Esophagus muscularis mucosa (tissue), 4 donors: ENCODE results near the gene RBPJL. TPM values are rescaled to one million over a fixed set of nuclear protein-coding genes. Genes with fewer than 3 reads are reported as not detected.
A peak's percentile ranks its signal among the peaks of the same experiment; 100 is the strongest.

Experiments
- DNase-seq: peaks from one replicate; pipeline ENCODE4 v3.0.0-alpha.2; 2017; ENCODE audit errors: extremely low spot score
- H3K27ac ChIP-seq, 4 donors: fragments of 200-600 bp; sonication (generic); replicated peaks in 1 of 4; 1 replicate in 3 of 4; 2 replicates in 1 of 4; pipeline ENCODE4 v1.5.1; 2016 to 2019; ENCODE audit warnings: mild to moderate bottlenecking in 1 of 4
- H3K27me3 ChIP-seq, 4 donors: fragments of 200-600 bp; sonication (generic); one replicate each; pipeline versions ENCODE4 v1.5.1 to v1.6.0; 2016 to 2019
- H3K36me3 ChIP-seq, 4 donors: fragments of 200-600 bp; sonication (generic); one replicate each; pipeline ENCODE4 v1.5.1; 2016 to 2019
- H3K4me1 ChIP-seq, 4 donors: fragments of 200-600 bp; sonication (generic); one replicate each; pipeline ENCODE4 v1.5.1; 2016 to 2019
- H3K4me3 ChIP-seq, 4 donors: fragments of 200-600 bp; sonication (generic); 1 replicate in 2 of 4; 2 replicates in 2 of 4; pipeline ENCODE4 v1.5.1; 2016 to 2019; ENCODE audit warnings: mild to moderate bottlenecking in 4 of 4, moderate library complexity in 1 of 4
- H3K9me3 ChIP-seq, 4 donors: fragments of 200-600 bp; sonication (generic); 1 replicate in 3 of 4; 2 replicates in 1 of 4; pipeline ENCODE4 v1.5.1; 2016 to 2019
- CTCF ChIP-seq, 3 experiments: fragments of 200-600 bp in 2 of 3; fragments of 450-650 bp in 1 of 3; sonication (generic) in 2 of 3; IDR thresholded peaks; one replicate each; pipeline ENCODE4 v1.5.1; 2017 to 2019; ENCODE audit warnings: antibody characterized with exemption in 3 of 3, mild to moderate bottlenecking in 2 of 3, moderate library complexity in 1 of 3
- EP300 ChIP-seq: sonication (generic); formaldehyde crosslinking; IDR thresholded peaks from one replicate; pipeline ENCODE4 v1.6.1; 2017; ENCODE audit warnings: antibody characterized with exemption
- POLR2A ChIP-seq: fragments of 450-650 bp; IDR thresholded peaks from one replicate; pipeline ENCODE4 v1.6.1; 2017; ENCODE audit warnings: antibody characterized with exemption, moderate library complexity, mild to moderate bottlenecking, low read depth
- POLR2AphosphoS5 ChIP-seq, 2 donors: sonication (generic); formaldehyde crosslinking; IDR thresholded peaks; one replicate each; pipeline ENCODE4 v1.6.1; 2017; ENCODE audit warnings: antibody characterized with exemption in 2 of 2
- WGBS: methylation state at CpG from one replicate; pipeline ENCODE4 v1.1.5; 2018; 5-methylcytosine and 5-hydroxymethylcytosine counted together
- intact Hi-C: fragments of 100-400 bp; cut with DNase I; formaldehyde crosslinking; loops from one replicate; pipeline ENCODE4 v1.15.1; 2023
- total RNA-seq, 4 donors: library from RNA; depleted of rRNA; stranded (reverse); fragments of >200 nt; gene quantifications; one replicate each; pipeline versions ENCODE4 v1.1.0 to v1.2.1, GENCODE V29; 2016

The RBPJL gene
- total RNA-seq, 4 donors from 2014 or later = not detected

- Histone ChIP-seq H3K36me3 (no peaks in the 10 kb centered on the region), H3K9me3 (no peaks in the 10 kb centered on the region), H3K27ac (no peak overlapping the region), H3K27me3 (peaks cover 0 to 15% (median 0%) of the 10 kb centered on the region in 4 donors), H3K4me3 (no peak overlapping the region), H3K4me1 (peaks cover 0 to 16% (median 9%) of the 10 kb centered on the region in 4 donors)
- DNase-seq = no peak
- intact Hi-C loops = no loop called here
- 52% methylated on average over 2 of the region's 2 CpGs for WGBS
- no peak for TF ChIP-seq POLR2AphosphoS5 (IDR thresholded peaks at IDR 0.05)
- no peak for TF ChIP-seq EP300
- TF ChIP-seq POLR2A = no peak
- TF ChIP-seq CTCF (IDR thresholded peaks at IDR 0.05) = no peak
These were observed 48.0 kb upstream of the RBPJL start for GRCh38 chr20:45258664-45259063.

- DNase-seq = no peak
- TF ChIP-seq EP300 (no peak), POLR2A (no peak), CTCF (IDR thresholded peaks at IDR 0.05) (no peak), POLR2AphosphoS5 (IDR thresholded peaks at IDR 0.05) (no peak)
- H3K4me1 ChIP-seq = no peaks in the 10 kb centered on the region
- H3K27me3 ChIP-seq = peaks cover 0 to 15% (median 0%) of the 10 kb centered on the region in 4 donors
- no peaks in the 10 kb centered on the region for H3K36me3 ChIP-seq
- H3K27ac ChIP-seq = no peak overlapping the region
- intact Hi-C loops = no loop called here
- no peak overlapping the region for H3K4me3 ChIP-seq
- WGBS = 80% methylated on average over 3 of the region's 3 CpGs
- H3K9me3 ChIP-seq = no peaks in the 10 kb centered on the region
These were observed 42.9 kb upstream of the RBPJL start for GRCh38 chr20:45263556-45264266.

GRCh38 chr20:45266977-45267376 is 39.7 kb upstream of the RBPJL start:
- no peaks in the 10 kb centered on the region for H3K27me3 ChIP-seq
- no peak for TF ChIP-seq CTCF (IDR thresholded peaks at IDR 0.05)
- no peak for TF ChIP-seq POLR2AphosphoS5 (IDR thresholded peaks at IDR 0.05)
- TF ChIP-seq EP300 = no peak
- TF ChIP-seq POLR2A = no peak
- no peaks in the 10 kb centered on the region for H3K9me3 ChIP-seq
- no peak overlapping the region for H3K4me3 ChIP-seq
- no peak for DNase-seq
- H3K27ac ChIP-seq = no peak overlapping the region
- H3K4me1 ChIP-seq = no peaks in the 10 kb centered on the region
- intact Hi-C loops = no loop called here
- no peaks in the 10 kb centered on the region for H3K36me3 ChIP-seq

- H3K4me1 ChIP-seq = no peaks in the 10 kb centered on the region
- peak; percentile 74 for DNase-seq
- intact Hi-C loops = no loop called here
- no peak overlapping the region for H3K4me3 ChIP-seq
- TF ChIP-seq CTCF (IDR thresholded peaks at IDR 0.05) = no peak
- TF ChIP-seq POLR2A = no peak
- TF ChIP-seq POLR2AphosphoS5 (IDR thresholded peaks at IDR 0.05) = no peak
- no peak for TF ChIP-seq EP300
- no peaks in the 10 kb centered on the region for H3K9me3 ChIP-seq
- 89% methylated on average over 3 of the region's 3 CpGs for WGBS
- H3K27me3 ChIP-seq = peaks cover 0 to under 1% (median 0%) of the 10 kb centered on the region in 4 donors
- no peaks in the 10 kb centered on the region for H3K36me3 ChIP-seq
- no peak overlapping the region for H3K27ac ChIP-seq
These were observed 38.1 kb upstream of the RBPJL start for GRCh38 chr20:45268531-45268930.

GRCh38 chr20:45269056-45269455 is 37.6 kb upstream of the RBPJL start:
- H3K27ac ChIP-seq = no peak overlapping the region
- WGBS = 86% methylated on average over 3 of the region's 3 CpGs
- TF ChIP-seq POLR2AphosphoS5 (IDR thresholded peaks at IDR 0.05) (no peak), EP300 (no peak), POLR2A (no peak), CTCF (IDR thresholded peaks at IDR 0.05) (no peak)
- intact Hi-C loops = no loop called here
- no peak overlapping the region for H3K4me3 ChIP-seq
- no peaks in the 10 kb centered on the region for H3K4me1 ChIP-seq
- peaks cover 0 to 6% (median 0%) of the 10 kb centered on the region in 4 donors for H3K27me3 ChIP-seq
- no peaks in the 10 kb centered on the region for H3K36me3 ChIP-seq
- H3K9me3 ChIP-seq = no peaks in the 10 kb centered on the region
- DNase-seq = peak; percentile 55
